ENCODE measurements around the gene S1PR1.

- TF ChIP-seq, protein P1, sequence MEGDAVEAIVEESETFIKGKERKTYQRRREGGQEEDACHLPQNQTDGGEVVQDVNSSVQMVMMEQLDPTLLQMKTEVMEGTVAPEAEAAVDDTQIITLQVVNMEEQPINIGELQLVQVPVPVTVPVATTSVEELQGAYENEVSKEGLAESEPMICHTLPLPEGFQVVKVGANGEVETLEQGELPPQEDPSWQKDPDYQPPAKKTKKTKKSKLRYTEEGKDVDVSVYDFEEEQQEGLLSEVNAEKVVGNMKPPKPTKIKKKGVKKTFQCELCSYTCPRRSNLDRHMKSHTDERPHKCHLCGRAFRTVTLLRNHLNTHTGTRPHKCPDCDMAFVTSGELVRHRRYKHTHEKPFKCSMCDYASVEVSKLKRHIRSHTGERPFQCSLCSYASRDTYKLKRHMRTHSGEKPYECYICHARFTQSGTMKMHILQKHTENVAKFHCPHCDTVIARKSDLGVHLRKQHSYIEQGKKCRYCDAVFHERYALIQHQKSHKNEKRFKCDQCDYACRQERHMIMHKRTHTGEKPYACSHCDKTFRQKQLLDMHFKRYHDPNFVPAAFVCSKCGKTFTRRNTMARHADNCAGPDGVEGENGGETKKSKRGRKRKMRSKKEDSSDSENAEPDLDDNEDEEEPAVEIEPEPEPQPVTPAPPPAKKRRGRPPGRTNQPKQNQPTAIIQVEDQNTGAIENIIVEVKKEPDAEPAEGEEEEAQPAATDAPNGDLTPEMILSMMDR (conservative IDR thresholded peaks at IDR 0.05; ENCODE audit: low read depth, low read length), result no peak
- TF ChIP-seq EZH2 (IDR thresholded peaks at IDR 0.05; ENCODE audit: borderline replicate concordance, low read depth, low read length, poor library complexity, severe bottlenecking), result no peak
Measured at GRCh38 chr1:101215363-101216011, 21.3 kb upstream of the S1PR1 start.

All from A673 (cell line).